Rectal smooth muscle tissue (tissue), 1 donor: Measurements from ENCODE around the gene ITGAX.

Experiments used
- H3K27ac ChIP-seq: one replicate; pipeline ENCODE4 v1.7.0; 2013; ENCODE audit warnings: low read depth, low read length, inconsistent platforms
- H3K27me3 ChIP-seq: one replicate; pipeline ENCODE4 v1.7.0; 2013; ENCODE audit warnings: low read length; ENCODE audit not compliant: control insufficient read depth, insufficient read depth
- H3K36me3 ChIP-seq: one replicate; pipeline ENCODE4 v1.7.0; 2013; ENCODE audit warnings: low read length; ENCODE audit not compliant: control insufficient read depth, insufficient read depth
- H3K4me1 ChIP-seq: one replicate; pipeline ENCODE4 v1.7.0; 2013; ENCODE audit warnings: low read length; ENCODE audit not compliant: control insufficient read depth, insufficient read depth
- H3K4me3 ChIP-seq: one replicate; pipeline ENCODE4 v1.7.0; 2013; ENCODE audit warnings: low read length
- H3K9ac ChIP-seq: one replicate; pipeline ENCODE4 v1.7.0; 2013; ENCODE audit warnings: low read length

Gene ITGAX

GRCh38 chr16:31390504-31391041 is 35.6 kb downstream of the ITGAX start:
- Histone ChIP-seq H3K36me3 (no peaks in the 10 kb centered on the region), H3K27me3 (no peaks in the 10 kb centered on the region), H3K4me1 (no peaks in the 10 kb centered on the region), H3K9ac (no peak overlapping the region), H3K27ac (no peak overlapping the region), H3K4me3 (no peak overlapping the region)

GRCh38 chr16:31393056-31393455 is 38.1 kb downstream of the ITGAX start, which contains the start of gene ITGAD:
Gene ITGAD, plus strand, starts transcription at chr16:31393335. Its CDS starts 26 bp downstream, at chr16:31393361.
- Histone ChIP-seq H3K9ac (no peak within 1 kb of the TSS), H3K4me1 (no peaks in the 10 kb centered on the region), H3K36me3 (no peaks in the 10 kb centered on the region)

DNA sequence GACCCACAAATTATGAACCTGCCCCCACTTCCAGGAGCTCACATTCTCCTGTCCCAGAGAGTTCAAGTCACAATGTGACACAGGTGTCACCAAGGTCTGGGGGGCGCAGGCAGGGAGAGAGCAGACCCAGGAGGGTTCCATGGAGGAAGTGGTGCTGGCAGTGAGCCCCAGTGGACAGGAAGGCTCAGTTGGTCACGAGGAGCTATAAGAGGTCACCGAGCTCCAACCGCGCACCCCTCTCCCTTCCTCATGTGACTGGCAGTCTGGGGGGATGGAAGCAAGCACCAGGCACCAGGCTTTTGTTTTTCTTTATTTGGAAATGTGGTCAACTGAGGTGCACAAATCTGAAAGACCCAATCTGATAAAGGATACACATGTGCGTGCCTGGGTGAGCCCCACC is 40.7 kb downstream of the ITGAX start:
- no peaks in the 10 kb centered on the region for H3K36me3 ChIP-seq
- H3K4me3 ChIP-seq = no peak overlapping the region
- no peaks in the 10 kb centered on the region for H3K4me1 ChIP-seq
- no peak overlapping the region for H3K27ac ChIP-seq
- peaks cover 3% of the 10 kb centered on the region for H3K27me3 ChIP-seq
- no peak overlapping the region for H3K9ac ChIP-seq

More at GRCh38 chr16:31393056-31393455, 38.1 kb downstream of the ITGAX start, which contains the start of gene ITGAD:
- peaks cover 3% of the 10 kb centered on the region for H3K27me3 ChIP-seq
- H3K27ac ChIP-seq = no peak within 1 kb of the TSS
- no peak within 1 kb of the TSS for H3K4me3 ChIP-seq

DNA sequence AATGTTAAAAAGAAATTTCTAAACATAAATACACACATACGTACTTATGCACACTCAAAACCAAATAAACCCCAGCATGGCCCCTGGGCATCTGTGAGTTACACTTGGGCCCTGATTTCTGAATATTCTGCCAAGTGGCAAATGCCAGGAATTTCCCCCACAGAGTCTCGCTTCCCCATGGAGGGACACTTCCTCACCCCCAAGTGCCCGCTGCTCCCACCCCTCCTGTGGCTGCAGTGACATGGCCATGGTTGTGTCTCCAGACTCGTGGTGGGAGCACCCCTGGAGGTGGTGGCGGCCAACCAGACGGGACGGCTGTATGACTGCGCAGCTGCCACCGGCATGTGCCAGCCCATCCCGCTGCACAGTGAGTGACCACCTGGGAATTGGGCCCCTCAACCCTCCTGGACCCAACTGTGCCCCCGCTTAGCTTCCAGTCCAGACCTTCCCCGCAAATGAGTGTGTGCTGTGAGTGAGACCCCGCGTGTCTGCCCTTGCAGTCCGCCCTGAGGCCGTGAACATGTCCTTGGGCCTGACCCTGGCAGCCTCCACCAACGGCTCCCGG is 42.2 kb downstream of the ITGAX start:
- H3K4me3 ChIP-seq = no peak overlapping the region
- no peaks in the 10 kb centered on the region for H3K36me3 ChIP-seq
- H3K4me1 ChIP-seq = no peaks in the 10 kb centered on the region
- no peak overlapping the region for H3K9ac ChIP-seq
- H3K27ac ChIP-seq = no peak overlapping the region
- H3K27me3 ChIP-seq = peaks cover 3% of the 10 kb centered on the region

- H3K27me3 ChIP-seq = peaks cover 3% of the 10 kb centered on the region
- H3K4me1 ChIP-seq = no peaks in the 10 kb centered on the region
- H3K27ac ChIP-seq = no peak overlapping the region
- no peak overlapping the region for H3K9ac ChIP-seq
- no peak overlapping the region for H3K4me3 ChIP-seq
- H3K36me3 ChIP-seq = no peaks in the 10 kb centered on the region
These were observed 42.7 kb downstream of the ITGAX start for GRCh38 chr16:31397701-31398100.

GRCh38 chr16:31400191-31400590 is 45.2 kb downstream of the ITGAX start:
- Histone ChIP-seq H3K27ac (no peak overlapping the region), H3K4me3 (no peak overlapping the region), H3K36me3 (no peaks in the 10 kb centered on the region), H3K4me1 (no peaks in the 10 kb centered on the region), H3K9ac (no peak overlapping the region), H3K27me3 (peaks cover 3% of the 10 kb centered on the region)

- H3K27ac ChIP-seq = no peak overlapping the region
- H3K4me1 ChIP-seq = no peaks in the 10 kb centered on the region
- H3K36me3 ChIP-seq = no peaks in the 10 kb centered on the region
- H3K4me3 ChIP-seq = no peak overlapping the region
- H3K27me3 ChIP-seq = peaks cover 3% of the 10 kb centered on the region
- no peak overlapping the region for H3K9ac ChIP-seq
These were observed 46.5 kb downstream of the ITGAX start for GRCh38 chr16:31401436-31401835.

GRCh38 chr16:31402687-31403086 is 47.7 kb downstream of the ITGAX start:
- Histone ChIP-seq H3K36me3 (no peaks in the 10 kb centered on the region), H3K27me3 (no peaks in the 10 kb centered on the region), H3K27ac (no peak overlapping the region), H3K4me3 (no peak overlapping the region), H3K9ac (no peak overlapping the region), H3K4me1 (no peaks in the 10 kb centered on the region)

- no peak overlapping the region for H3K9ac ChIP-seq
- H3K4me3 ChIP-seq = no peak overlapping the region
- H3K4me1 ChIP-seq = no peaks in the 10 kb centered on the region
- no peaks in the 10 kb centered on the region for H3K36me3 ChIP-seq
- H3K27ac ChIP-seq = no peak overlapping the region
- peaks cover 3% of the 10 kb centered on the region for H3K27me3 ChIP-seq
These were observed 48.8 kb downstream of the ITGAX start for GRCh38 chr16:31403590-31404352.

GRCh38 chr16:31404353-31405064 is 49.5 kb downstream of the ITGAX start:
- Histone ChIP-seq H3K27ac (no peak overlapping the region), H3K9ac (no peak overlapping the region), H3K36me3 (no peaks in the 10 kb centered on the region), H3K4me3 (no peak overlapping the region), H3K27me3 (peaks cover 3% of the 10 kb centered on the region), H3K4me1 (no peaks in the 10 kb centered on the region)

- no peaks in the 10 kb centered on the region for H3K4me1 ChIP-seq
- no peak overlapping the region for H3K27ac ChIP-seq
- no peak overlapping the region for H3K4me3 ChIP-seq
- H3K9ac ChIP-seq = no peak overlapping the region
- H3K36me3 ChIP-seq = no peaks in the 10 kb centered on the region
- H3K27me3 ChIP-seq = peaks cover 3% of the 10 kb centered on the region
These were observed 52.4 kb downstream of the ITGAX start for GRCh38 chr16:31407406-31407805.

GRCh38 chr16:31409433-31409832 is 54.5 kb downstream of the ITGAX start:
- Histone ChIP-seq H3K36me3 (no peaks in the 10 kb centered on the region), H3K4me3 (no peak overlapping the region), H3K27me3 (peaks cover 3% of the 10 kb centered on the region), H3K9ac (no peak overlapping the region), H3K27ac (no peak overlapping the region), H3K4me1 (no peaks in the 10 kb centered on the region)
